GM12878 (cell line): ENCODE data around the gene LMF1. TPM values are rescaled to one million over a fixed set of nuclear protein-coding genes. Genes with fewer than 3 reads are reported as not detected.

Source experiments
- ATAC-seq: fragments of 200-7000 bp; cut with Tn5 transposase; 3 replicates; pipeline ENCODE4 v1.9.1; 2020; ENCODE audit warnings: mild to moderate bottlenecking, moderate library complexity
- BruUV-seq: library from RNA; stranded (reverse); fragments of 400-500 nt; replicated peaks from 2 replicates; lab custom pipeline; 2021; lab: Mats Ljungman, UMichigan
- CTCF ChIA-PET: fragments of 300-600 bp; sonication (Branson Sonifier 250); formaldehyde crosslinking; extraction: SDS; loops from one replicate; lab custom pipeline; 2021; ENCODE audit warnings: inconsistent platforms; lab: Yijun Ruan, JAX
- POLR2A ChIA-PET: fragments of 350-600 bp; formaldehyde crosslinking; extraction: SDS; loops from one replicate; lab custom pipeline; 2021; ENCODE audit warnings: inconsistent platforms; lab: Charles Lee
- RAD21 ChIA-PET: fragments of 300-600 bp; sonication (Branson Sonifier 250); formaldehyde crosslinking; loops from one replicate; lab custom pipeline; 2023; ENCODE audit warnings: antibody characterized with exemption; ENCODE audit not compliant: unreplicated experiment; lab: Charles Lee
- SMC1A ChIA-PET: fragments of 300-600 bp; sonication (Branson Sonifier 250); formaldehyde crosslinking; loops from one replicate; lab custom pipeline; 2023; ENCODE audit not compliant: unreplicated experiment, uncharacterized antibody; lab: Charles Lee
- DNase-seq: peaks from one replicate; pipeline ENCODE4 v3.0.0-alpha.2; 2011; ENCODE audit warnings: low read depth, low spot score
- FAIRE-seq: peaks from 3 replicates; lab custom pipeline; 2011; peaks lifted over from hg19 to GRCh38; lab: Jason Lieb, UNC
- H2AFZ ChIP-seq: 2 replicates; pipeline ENCODE4 v1.6.0; 2011; ENCODE audit warnings: low read depth, low read length, control low read depth; ENCODE audit not compliant: control insufficient read depth
- H3K27ac ChIP-seq: 2 replicates; pipeline ENCODE4 v1.5.1; 2011; ENCODE audit warnings: control low read depth; ENCODE audit not compliant: control insufficient read depth, insufficient read depth
- H3K27me3 ChIP-seq, 2 experiments: replicated peaks in 1 of 2; 2 replicates each; pipeline versions ENCODE4 v1.6.0 to v1.6.1; 2011; ENCODE audit warnings: low read length in 1 of 2; ENCODE audit not compliant: control insufficient read depth in 2 of 2, insufficient read depth in 2 of 2
- H3K36me3 ChIP-seq, 2 experiments: 2 replicates each; pipeline ENCODE4 v1.5.1; 2011; ENCODE audit warnings: low read length in 1 of 2; ENCODE audit not compliant: control insufficient read depth in 2 of 2, insufficient read depth in 2 of 2
- H3K4me1 ChIP-seq: 2 replicates; pipeline ENCODE4 v1.6.1; 2011; ENCODE audit warnings: mild to moderate bottlenecking, low read length, moderate library complexity, mixed read lengths; ENCODE audit not compliant: control insufficient read depth, insufficient read depth
- H3K4me2 ChIP-seq: 2 replicates; pipeline ENCODE4 v1.6.0; 2011; ENCODE audit warnings: control low read depth; ENCODE audit not compliant: control insufficient read depth, insufficient read depth
- H3K4me3 ChIP-seq: fragments of 200-600 bp; sonication (generic); 2 replicates; pipeline ENCODE4 v1.5.1; 2016
- H3K79me2 ChIP-seq: 2 replicates; pipeline ENCODE4 v1.6.0; 2011; ENCODE audit warnings: low read length; ENCODE audit not compliant: control insufficient read depth, insufficient read depth
- H3K9ac ChIP-seq: 2 replicates; pipeline ENCODE4 v1.8.0; 2011; ENCODE audit warnings: low read length, control low read depth, mixed read lengths; ENCODE audit not compliant: control insufficient read depth, insufficient read depth
- H3K9me3 ChIP-seq: replicated peaks from 3 replicates; pipeline ENCODE4 v1.5.1; 2011; ENCODE audit warnings: mild to moderate bottlenecking, low read length; ENCODE audit not compliant: control insufficient read depth, insufficient read depth
- H4K20me1 ChIP-seq: 2 replicates; pipeline ENCODE4 v1.6.0; 2011; ENCODE audit not compliant: control insufficient read depth, insufficient read depth
- CBFB ChIP-seq: IDR thresholded peaks from 2 replicates; pipeline ENCODE4 v1.6.1; 2016; ENCODE audit warnings: antibody characterized with exemption, low read depth
- CBX5 ChIP-seq: sonication (generic); IDR thresholded peaks from 2 replicates; pipeline ENCODE4 v1.6.1; 2016; ENCODE audit warnings: low read depth, moderate library complexity, mild to moderate bottlenecking, inconsistent platforms
- CUX1 ChIP-seq: IDR thresholded peaks from 2 replicates; pipeline ENCODE4 v1.6.1; 2012; ENCODE audit warnings: improper control_type of control experiment, low read depth, low read length; ENCODE audit not compliant: insufficient replicate concordance
- HCFC1 ChIP-seq: fragments of 150-350 bp; IDR thresholded peaks from 2 replicates; pipeline ENCODE4 v1.6.1; 2014; ENCODE audit warnings: low read length
- IKZF2 ChIP-seq, 2 experiments: fragments of 450-650 bp; IDR thresholded peaks; 2 replicates each; pipeline ENCODE4 v1.6.1; 2017; ENCODE audit warnings: mild to moderate bottlenecking in 2 of 2, moderate library complexity in 2 of 2
- IRF4 ChIP-seq: IDR thresholded peaks from 2 replicates; pipeline ENCODE4 v1.6.1; 2011; ENCODE audit warnings: low read depth, low read length
- KLF5 ChIP-seq: fragments of 450-650 bp; IDR thresholded peaks from 2 replicates; pipeline ENCODE4 v1.6.1; 2014; ENCODE audit warnings: mild to moderate bottlenecking; ENCODE audit not compliant: partially characterized antibody
- MXI1 ChIP-seq: fragments of 150-350 bp; IDR thresholded peaks from 2 replicates; pipeline ENCODE4 v1.6.1; 2011; ENCODE audit warnings: low read depth, mild to moderate bottlenecking, inconsistent platforms, low read length, improper control_type of control experiment
- MYB ChIP-seq: fragments of 150-350 bp; IDR thresholded peaks from 2 replicates; pipeline ENCODE4 v1.6.1; 2014; ENCODE audit warnings: mild to moderate bottlenecking, low read depth, low read length, borderline replicate concordance
- POLR2A ChIP-seq: IDR thresholded peaks from 2 replicates; pipeline ENCODE4 v1.6.1; 2011; ENCODE audit warnings: low read depth, mild to moderate bottlenecking, low read length
- POLR2AphosphoS5 ChIP-seq: IDR thresholded peaks from 2 replicates; pipeline ENCODE4 v1.6.1; 2011; ENCODE audit warnings: mild to moderate bottlenecking, low read length, inconsistent platforms
- RBBP5 ChIP-seq: fragments of 200-600 bp; sonication (generic); conservative IDR thresholded peaks from 2 replicates; pipeline ENCODE4 v1.6.1; 2016
- RELA ChIP-seq: fragments of 450-650 bp; IDR thresholded peaks from 2 replicates; pipeline ENCODE4 v1.8.0; 2014; ENCODE audit warnings: borderline replicate concordance; ENCODE audit not compliant: partially characterized antibody
- RUNX3 ChIP-seq: IDR thresholded peaks from 2 replicates; pipeline ENCODE4 v1.6.1; 2012; ENCODE audit warnings: low read length, inconsistent platforms
- SIN3A ChIP-seq: IDR thresholded peaks from 2 replicates; pipeline ENCODE4 v1.6.1; 2012; ENCODE audit warnings: low read depth, low read length, improper control_type of control experiment
- SP1 ChIP-seq: IDR thresholded peaks from one replicate; pipeline ENCODE4 v1.6.1; 2011; ENCODE audit warnings: low read depth, low read length
- SUZ12 ChIP-seq: fragments of 200-600 bp; sonication (generic); IDR thresholded peaks from one replicate; pipeline ENCODE4 v1.6.1; 2018; ENCODE audit warnings: antibody characterized with exemption, mild to moderate bottlenecking; ENCODE audit not compliant: unreplicated experiment
- WGBS: methylation state at CpG from one replicate; pipeline ENCODE4 v1.1.6; 2016; ENCODE audit warnings: low lambda C conversion rate; ENCODE audit not compliant: insufficient replicate concordance, insufficient coverage; ENCODE audit errors: missing lambda C conversion rate; 5-methylcytosine and 5-hydroxymethylcytosine counted together
- in situ Hi-C: fragments of 300-500 bp; cut with MboI; formaldehyde crosslinking; loops from 9 replicates; pipeline ENCODE4 v1.14.3; 2018; ENCODE audit warnings: mixed read lengths
- intact Hi-C: fragments of 100-400 bp; cut with micrococcal nuclease; formaldehyde crosslinking; loops from one replicate; pipeline ENCODE4 v1.14.2; 2022; ENCODE audit not compliant: unreplicated experiment
- polyA plus RNA-seq, 11 experiments: library from polyadenylated mRNA; depleted of rRNA in 4 of 11; unstranded in 6 of 11; stranded (reverse) in 5 of 11; fragments of >200 nt; fragmentation: Nextera tagmentation in 4 of 11; fragmentation: Illumina TruSeq in 1 of 11; extraction: Ambion mirVana in 4 of 11; extraction: Trizol in 1 of 11; gene quantifications; 1 replicate in 1 of 11; 2 replicates in 10 of 11; pipeline versions ENCODE4 v1.2.1 to v1.2.3, GENCODE V29; 2011 to 2016; ENCODE audit warnings: inconsistent platforms in 2 of 11, missing spikeins in 2 of 11, low read depth in 1 of 11
- total RNA-seq, 4 experiments: library from RNA; depleted of rRNA in 3 of 4; stranded (reverse); fragments of >200 nt in 3 of 4; fragmentation: Illumina TruSeq in 1 of 4; extraction: Trizol in 1 of 4; gene quantifications; 2 replicates each; pipeline versions ENCODE4 v1.2.1 to v1.2.3, GENCODE V29; 2013 to 2021
- TF ChIP-seq, protein P1 (sequence below): fragments of 450-650 bp; conservative IDR thresholded peaks from 2 replicates; pipeline ENCODE4 v1.6.1; 2017; ENCODE audit warnings: mild to moderate bottlenecking, moderate library complexity

LMF1 gene
- total and polyA plus RNA-seq, 10 of the 15 experiments (the other 5 are each of a cell fraction or from before 2014, with no cell fraction given): 0.18 to 3.2 (median 1.4) TPM; not detected in 1

DNA sequence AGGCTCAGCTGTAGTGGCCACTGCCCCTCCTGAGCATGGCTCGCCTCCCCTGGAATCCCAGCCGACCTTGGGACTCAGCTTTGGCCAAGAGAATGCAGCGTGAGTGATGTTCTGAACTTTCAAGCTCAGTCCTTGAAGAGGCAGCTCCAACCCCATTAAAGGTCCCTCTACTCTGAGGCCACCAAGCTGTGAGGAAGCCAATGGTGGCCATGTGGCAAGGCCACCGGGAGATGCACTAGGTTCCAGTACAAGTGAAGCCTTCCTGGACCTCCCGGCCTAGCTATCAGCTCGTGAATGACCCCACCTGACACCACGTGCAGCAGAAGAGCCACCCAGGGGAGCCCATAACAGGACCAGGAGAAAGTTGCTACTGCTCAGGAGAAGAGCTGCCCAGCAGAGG, 88.5 kb downstream of the LMF1 start:
- Histone ChIP-seq H3K4me3 (no peak overlapping the region), H3K4me2 (no peak overlapping the region), H3K4me1 (peaks cover 4% of the 10 kb centered on the region; the same call in 1 of the 2 replicates), H3K27ac (no peak overlapping the region), H4K20me1 (no peaks in the 10 kb centered on the region), H3K27me3 (no peaks in the 10 kb centered on the region), H3K36me3 (no peaks in the 10 kb centered on the region), H3K79me2 (no peaks in the 10 kb centered on the region), H2AFZ (no peak overlapping the region), H3K9me3 (no peaks in the 10 kb centered on the region; the same call in 1 of the 3 replicates), H3K9ac (no peak overlapping the region)
- ChIA-PET SMC1A (no interaction called here), POLR2A (no interaction called here), RAD21 (no interaction called here), CTCF (no interaction called here)
- FAIRE-seq: no peak
- in situ Hi-C loops: no loop called here
- no peak for DNase-seq
- ATAC-seq: no peak
- intact Hi-C loops: no loop called here
- TF ChIP-seq RBBP5 (no peak), HCFC1 (no peak), MXI1 (no peak), MYB (no peak), RUNX3 (no peak), POLR2A (no peak), CBX5 (no peak), SIN3A (no peak), IRF4 (no peak), POLR2AphosphoS5 (no peak), SUZ12 (no peak), CBFB (no peak), IKZF2 (IDR thresholded peaks at IDR 0.05) (no peak), SP1 (no peak), CUX1 (no peak), RELA (no peak), KLF5 (no peak)
- TF ChIP-seq, protein P1, sequence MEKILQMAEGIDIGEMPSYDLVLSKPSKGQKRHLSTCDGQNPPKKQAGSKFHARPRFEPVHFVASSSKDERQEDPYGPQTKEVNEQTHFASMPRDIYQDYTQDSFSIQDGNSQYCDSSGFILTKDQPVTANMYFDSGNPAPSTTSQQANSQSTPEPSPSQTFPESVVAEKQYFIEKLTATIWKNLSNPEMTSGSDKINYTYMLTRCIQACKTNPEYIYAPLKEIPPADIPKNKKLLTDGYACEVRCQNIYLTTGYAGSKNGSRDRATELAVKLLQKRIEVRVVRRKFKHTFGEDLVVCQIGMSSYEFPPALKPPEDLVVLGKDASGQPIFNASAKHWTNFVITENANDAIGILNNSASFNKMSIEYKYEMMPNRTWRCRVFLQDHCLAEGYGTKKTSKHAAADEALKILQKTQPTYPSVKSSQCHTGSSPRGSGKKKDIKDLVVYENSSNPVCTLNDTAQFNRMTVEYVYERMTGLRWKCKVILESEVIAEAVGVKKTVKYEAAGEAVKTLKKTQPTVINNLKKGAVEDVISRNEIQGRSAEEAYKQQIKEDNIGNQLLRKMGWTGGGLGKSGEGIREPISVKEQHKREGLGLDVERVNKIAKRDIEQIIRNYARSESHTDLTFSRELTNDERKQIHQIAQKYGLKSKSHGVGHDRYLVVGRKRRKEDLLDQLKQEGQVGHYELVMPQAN: no peak
- no TSS peak for BruUV-seq
- WGBS: 20% methylated on average over 7 of the region's 7 CpGs
